ENCODE results near the gene PCDH15.

DNA sequence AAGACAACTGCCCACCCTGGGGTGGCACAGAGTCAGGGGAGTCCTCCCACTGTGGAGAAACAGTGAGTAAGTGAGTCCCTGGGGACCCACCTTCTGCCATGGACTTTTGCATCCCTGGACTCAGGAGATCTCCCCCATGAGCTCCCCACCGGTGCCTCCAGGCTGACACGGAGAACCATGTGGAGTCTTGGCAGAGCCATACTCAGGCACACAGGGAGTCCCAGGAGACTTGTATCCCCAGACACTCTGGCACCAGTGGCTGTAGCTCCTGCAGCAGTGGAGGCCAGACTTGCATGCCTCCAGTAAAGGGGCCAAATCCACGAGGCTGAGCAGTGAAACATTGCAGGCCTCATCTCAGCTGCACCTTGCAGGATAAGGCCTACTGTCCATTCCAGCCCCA is 791.4 kb downstream of the PCDH15 start:
- TF ChIP-seq CTCF (IDR thresholded peaks at IDR 0.05; ENCODE audit: poor library complexity) (no peak), EZH2phosphoT487 (IDR thresholded peaks at IDR 0.05; ENCODE audit: low read depth, severe bottlenecking, unreplicated experiment) (no peak)
